Omental fat pad (tissue), 4 donors: Measurements from ENCODE around the gene STARD3. TPM values are rescaled to one million over a fixed set of nuclear protein-coding genes. Genes with fewer than 3 reads are reported as not detected.
"Not testable (repeated sequence)": the region's sequence is repeated elsewhere in the genome, so short reads cannot be mapped to it uniquely, and the experiment has no call there.

Source experiments
- ATAC-seq: fragments of 150-250 bp; one replicate; pipeline ENCODE4 v1.9.1; 2016; ENCODE audit warnings: mild to moderate bottlenecking, moderate library complexity; ENCODE audit not compliant: low FRiP score
- DNase-seq: peaks from one replicate; pipeline ENCODE4 v3.0.0-alpha.2; 2019; ENCODE audit warnings: low spot score
- total RNA-seq, 4 donors: library from RNA; depleted of rRNA; stranded (reverse); fragments of >200 nt; gene quantifications; one replicate each; pipeline ENCODE4 v1.1.0, GENCODE V29; 2016
- TF ChIP-seq, protein P1 (sequence below), 3 donors: fragments of 450-650 bp; IDR thresholded peaks; one replicate each; pipeline ENCODE4 v1.5.1; 2016 to 2017; ENCODE audit warnings: antibody characterized with exemption in 3 of 3, mild to moderate bottlenecking in 3 of 3, moderate library complexity in 2 of 3

STARD3 gene
- 10 to 100 TPM; 24.9 to 75.5 (median 36.5) TPM for total RNA-seq

DNA sequence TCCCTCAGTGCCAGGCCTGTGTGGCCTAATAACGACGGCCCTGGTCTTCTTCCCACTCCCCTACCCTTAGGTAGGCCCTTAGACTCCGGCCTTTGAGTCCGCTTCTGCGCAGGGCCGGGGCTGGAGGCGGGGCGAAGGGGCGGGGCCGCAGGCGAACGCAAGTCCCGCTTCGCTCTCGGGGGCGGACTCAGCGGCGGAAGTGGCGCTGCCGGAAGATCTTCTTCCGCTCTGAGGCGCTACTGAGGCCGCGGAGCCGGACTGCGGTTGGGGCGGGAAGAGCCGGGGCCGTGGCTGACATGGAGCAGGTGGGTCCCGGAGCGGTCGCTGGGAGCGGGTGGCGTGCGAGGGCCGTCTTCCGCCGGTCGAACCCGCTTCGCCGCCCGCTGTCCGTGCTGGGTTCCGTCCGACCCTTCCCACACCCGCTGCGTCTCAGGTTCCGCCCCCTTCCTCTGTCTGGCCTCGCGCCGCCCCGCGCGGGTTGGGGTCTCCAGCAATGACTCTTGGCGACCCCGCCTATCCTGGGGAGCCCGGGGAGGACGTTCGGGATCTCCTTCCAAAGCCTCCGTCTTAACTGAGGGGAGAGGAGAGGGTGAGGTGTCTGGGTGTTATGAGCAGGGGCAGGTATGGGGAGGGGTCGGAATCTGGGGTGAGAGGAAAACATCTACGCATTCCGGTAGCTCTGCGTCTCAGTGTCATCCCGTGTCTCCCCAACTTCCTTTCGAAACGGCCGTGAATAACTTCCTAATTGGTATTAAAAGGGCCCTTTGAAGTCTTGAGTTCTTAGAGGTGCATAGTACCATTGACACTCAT is at the start of gene STARD3:
Gene STARD3 (plus strand): TSS at position 218 of the 810 bp plus-strand sequence. CDS start 16,388 bp downstream, outside the sequence.
- peak; percentile 89 for ATAC-seq
- peak; percentile 54 for DNase-seq
- TF ChIP-seq, protein P1, sequence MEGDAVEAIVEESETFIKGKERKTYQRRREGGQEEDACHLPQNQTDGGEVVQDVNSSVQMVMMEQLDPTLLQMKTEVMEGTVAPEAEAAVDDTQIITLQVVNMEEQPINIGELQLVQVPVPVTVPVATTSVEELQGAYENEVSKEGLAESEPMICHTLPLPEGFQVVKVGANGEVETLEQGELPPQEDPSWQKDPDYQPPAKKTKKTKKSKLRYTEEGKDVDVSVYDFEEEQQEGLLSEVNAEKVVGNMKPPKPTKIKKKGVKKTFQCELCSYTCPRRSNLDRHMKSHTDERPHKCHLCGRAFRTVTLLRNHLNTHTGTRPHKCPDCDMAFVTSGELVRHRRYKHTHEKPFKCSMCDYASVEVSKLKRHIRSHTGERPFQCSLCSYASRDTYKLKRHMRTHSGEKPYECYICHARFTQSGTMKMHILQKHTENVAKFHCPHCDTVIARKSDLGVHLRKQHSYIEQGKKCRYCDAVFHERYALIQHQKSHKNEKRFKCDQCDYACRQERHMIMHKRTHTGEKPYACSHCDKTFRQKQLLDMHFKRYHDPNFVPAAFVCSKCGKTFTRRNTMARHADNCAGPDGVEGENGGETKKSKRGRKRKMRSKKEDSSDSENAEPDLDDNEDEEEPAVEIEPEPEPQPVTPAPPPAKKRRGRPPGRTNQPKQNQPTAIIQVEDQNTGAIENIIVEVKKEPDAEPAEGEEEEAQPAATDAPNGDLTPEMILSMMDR (IDR thresholded peaks at IDR 0.05): no peak

DNA sequence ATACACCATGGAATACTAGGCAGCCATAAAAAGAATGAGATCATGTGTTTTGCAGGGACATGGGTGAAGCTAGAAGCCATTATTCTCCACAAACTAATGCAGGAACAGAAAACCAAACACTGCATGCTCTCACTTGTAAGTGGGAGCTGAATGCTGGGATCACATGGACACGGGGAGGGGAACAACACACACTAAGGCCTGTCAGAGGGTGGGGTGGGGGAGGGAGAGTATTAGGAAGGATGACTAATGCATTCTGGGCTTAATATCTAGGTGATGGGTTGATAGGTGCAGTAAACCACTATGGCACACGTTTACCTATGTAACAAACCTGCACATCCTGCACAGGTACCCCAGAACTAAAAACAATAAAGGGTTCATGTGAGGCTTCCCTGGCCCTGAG is 46.8 kb upstream of the STARD3 start:
- not testable (repeated sequence) for DNase-seq, ATAC-seq

DNA sequence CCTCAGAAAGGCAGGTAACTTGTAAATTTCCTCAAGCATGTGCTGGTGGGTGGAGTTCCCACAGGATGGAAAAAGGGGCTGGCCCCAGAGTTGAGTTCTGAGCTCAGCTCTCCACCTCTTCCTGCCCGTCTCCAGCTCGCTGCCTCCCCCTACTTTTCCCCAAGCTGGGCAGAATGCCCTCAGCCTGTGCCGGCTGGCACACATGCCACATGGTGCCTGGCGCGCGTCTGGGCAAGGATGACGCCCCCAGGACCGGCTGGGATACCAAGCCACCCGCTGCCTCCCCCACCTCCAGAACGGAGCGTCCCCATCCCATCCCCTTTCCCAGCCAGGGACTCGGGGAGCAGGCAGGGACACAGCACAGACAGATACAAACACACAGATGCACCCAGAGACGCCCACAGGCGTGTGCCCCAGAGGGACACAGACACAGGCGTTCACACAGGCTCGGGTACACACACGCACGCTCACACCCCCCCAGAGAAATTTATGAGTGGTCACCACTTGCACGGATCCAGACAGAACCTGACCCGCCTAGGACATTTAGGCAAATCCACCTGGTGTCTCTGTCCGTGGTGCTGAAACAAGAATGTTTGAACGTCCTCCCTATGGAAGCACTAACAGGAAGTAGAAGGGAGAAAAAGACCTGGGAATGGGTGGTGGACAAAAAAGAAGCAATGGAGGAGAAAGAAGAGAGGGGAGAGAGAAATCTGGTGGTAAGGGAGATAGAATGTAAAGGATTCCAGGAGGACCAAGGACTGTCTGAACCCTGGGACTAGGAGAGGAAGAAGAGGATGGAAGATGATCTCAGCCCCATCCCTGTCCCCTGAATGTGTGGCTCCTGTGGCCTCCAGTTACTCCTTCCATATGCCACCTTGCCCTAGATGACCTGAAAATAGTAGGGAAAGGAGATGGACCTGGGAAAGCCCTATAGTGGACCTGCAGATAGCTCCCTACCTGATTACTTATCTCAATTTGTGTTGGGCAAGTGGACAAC is 44.7 kb upstream of the STARD3 start:
- ATAC-seq (no peak), DNase-seq (no peak)
- TF ChIP-seq, protein P1 (IDR thresholded peaks at IDR 0.05): no peak

DNA sequence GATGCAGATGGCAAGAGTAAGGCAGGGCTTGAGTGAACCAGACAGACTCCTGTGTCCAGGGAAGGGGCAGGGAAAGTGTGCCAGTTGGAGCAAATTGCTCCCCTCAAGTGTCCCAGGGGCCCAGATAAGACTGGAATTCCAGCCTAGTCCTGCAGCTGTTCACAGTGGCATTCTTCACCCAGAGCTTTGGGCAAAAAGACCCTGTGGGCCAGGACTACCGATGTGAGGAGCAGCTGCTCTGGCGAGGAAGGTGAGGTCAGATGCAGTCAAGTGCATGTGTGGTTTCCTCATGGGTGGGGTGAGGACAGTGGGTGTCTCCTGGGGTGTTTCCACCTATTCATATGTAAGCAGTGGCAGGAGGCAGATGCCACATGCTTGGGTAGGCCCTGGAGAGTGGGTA is 43.6 kb upstream of the STARD3 start:
- TF ChIP-seq, protein P1 (IDR thresholded peaks at IDR 0.05): no peak
- ATAC-seq: no peak
- no peak for DNase-seq

DNA sequence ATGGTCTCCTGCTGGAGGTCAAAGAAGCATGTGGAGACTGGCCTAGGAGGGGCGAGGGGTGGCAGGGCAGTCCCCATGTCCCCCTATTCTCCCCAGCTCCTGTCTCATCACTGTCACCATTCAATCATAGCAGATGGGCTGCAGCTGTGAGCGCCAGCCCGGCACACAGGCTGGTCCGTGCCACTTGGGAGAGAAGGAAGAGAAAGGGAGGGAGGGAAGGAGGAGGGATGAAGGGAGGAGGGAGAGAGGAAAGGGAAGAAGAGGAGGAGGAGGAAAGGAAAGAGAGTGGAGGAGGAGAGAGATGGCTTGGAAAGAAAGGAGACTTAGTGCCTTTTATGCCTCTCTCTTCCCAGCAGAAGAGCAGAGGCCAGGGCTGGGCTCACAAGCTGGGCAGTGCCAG is 41.6 kb upstream of the STARD3 start:
- DNase-seq (no peak), ATAC-seq (no peak)
- TF ChIP-seq, protein P1 (IDR thresholded peaks at IDR 0.05): no peak

DNA sequence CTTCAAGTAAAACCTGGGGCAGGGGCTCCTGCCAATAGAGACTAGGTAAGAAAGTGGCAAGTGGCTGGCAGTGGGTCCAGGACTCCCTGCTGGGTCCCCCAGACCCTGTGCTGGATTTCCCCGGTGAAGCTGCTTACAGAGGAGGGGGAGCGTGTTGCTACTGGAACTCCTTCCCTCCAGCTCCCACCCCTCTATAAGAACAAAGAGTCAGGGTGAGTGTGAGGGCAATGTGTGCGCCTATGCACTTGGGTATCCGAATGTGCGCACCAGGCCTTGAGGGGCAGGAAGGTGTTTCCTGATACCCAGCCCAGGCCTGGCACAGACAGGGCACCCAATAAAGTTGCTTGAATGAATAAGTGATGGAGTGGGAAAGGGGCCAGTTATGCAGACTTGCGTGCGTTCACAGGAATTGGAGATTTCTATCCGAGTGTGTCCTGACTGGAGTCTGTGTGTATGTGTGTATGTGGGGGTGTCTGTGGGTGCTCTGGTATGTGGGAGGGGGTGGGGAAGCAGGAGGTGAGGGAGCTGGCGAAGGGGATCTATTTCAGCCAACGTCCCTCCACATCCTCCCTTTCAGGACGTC is 40.9 kb upstream of the STARD3 start:
- TF ChIP-seq, protein P1 (IDR thresholded peaks at IDR 0.05): no peak
- DNase-seq: no peak
- ATAC-seq: no peak
